Bronchial epithelial cell (primary cell): ENCODE measurements around the gene CHRDL1. TPM values are rescaled to one million over a fixed set of nuclear protein-coding genes. Genes with fewer than 3 reads are reported as not detected.

Experiments
- DNase-seq: peaks from one replicate; pipeline ENCODE4 v3.0.0-alpha.2; 2010; ENCODE audit warnings: low read depth
- FAIRE-seq: peaks from 2 replicates; lab custom pipeline; 2011; peaks lifted over from hg19 to GRCh38; lab: Jason Lieb, UNC
- H3K27me3 ChIP-seq: 2 replicates; pipeline ENCODE4 v1.5.1; 2011; ENCODE audit warnings: low read length; ENCODE audit not compliant: control insufficient read depth, insufficient read depth
- H3K36me3 ChIP-seq: 2 replicates; pipeline ENCODE4 v1.5.1; 2011; ENCODE audit warnings: low read length; ENCODE audit not compliant: control insufficient read depth, insufficient read depth
- H3K4me3 ChIP-seq: 2 replicates; pipeline ENCODE4 v1.5.1; 2011; ENCODE audit warnings: mild to moderate bottlenecking, low read depth, low read length, control low read depth
- CTCF ChIP-seq: IDR thresholded peaks from 2 replicates; pipeline ENCODE4 v1.5.1; 2011; ENCODE audit warnings: mild to moderate bottlenecking, moderate library complexity, low read length, control low read depth, inconsistent platforms; ENCODE audit not compliant: insufficient read depth, severe bottlenecking
- total RNA-seq: library from RNA; depleted of rRNA; stranded (reverse); fragments of >200 nt; gene quantifications from 2 replicates; pipeline ENCODE4 v1.2.1, GENCODE V29; 2014

Gene CHRDL1
- total RNA-seq, 1 donor from 2014 or later, result not detected

DNA sequence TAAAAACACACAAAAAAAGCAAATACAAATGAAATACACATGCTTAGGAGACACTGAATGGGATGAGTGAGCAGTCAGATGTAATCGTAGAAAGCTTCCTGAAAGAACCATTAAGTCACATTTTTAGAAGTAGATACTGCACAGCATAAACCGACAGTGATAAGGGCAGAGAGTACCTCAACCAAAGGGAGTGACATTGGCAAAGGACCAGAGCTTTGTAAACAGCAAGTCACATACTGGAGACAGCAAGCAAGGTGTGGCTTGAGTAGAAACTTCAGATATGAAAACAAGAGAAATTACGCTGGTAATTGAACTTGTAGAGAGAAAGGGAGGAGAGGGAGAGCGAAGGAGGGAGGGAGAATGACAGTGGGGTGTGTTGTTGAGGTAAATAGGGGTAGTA is 92.0 kb downstream of the CHRDL1 start:
- no peak overlapping the region for H3K4me3 ChIP-seq
- DNase-seq, result no peak
- no peaks in the 10 kb centered on the region for H3K36me3 ChIP-seq
- no peak for TF ChIP-seq CTCF
- no peaks in the 10 kb centered on the region for H3K27me3 ChIP-seq
- FAIRE-seq, result no peak

GRCh38 chrX:110699109-110699508 is 96.5 kb downstream of the CHRDL1 start:
- no peak for FAIRE-seq
- Histone ChIP-seq H3K36me3 (no peaks in the 10 kb centered on the region), H3K4me3 (no peak overlapping the region), H3K27me3 (no peaks in the 10 kb centered on the region)
- no peak for TF ChIP-seq CTCF
- peak; percentile 8 for DNase-seq

- Histone ChIP-seq H3K4me3 (no peak overlapping the region), H3K27me3 (no peaks in the 10 kb centered on the region), H3K36me3 (no peaks in the 10 kb centered on the region)
- no peak for FAIRE-seq
- no peak for DNase-seq
- TF ChIP-seq CTCF, result no peak
These were observed 96.9 kb downstream of the CHRDL1 start for GRCh38 chrX:110698696-110699095.

- no peak overlapping the region for H3K4me3 ChIP-seq
- no peaks in the 10 kb centered on the region for H3K27me3 ChIP-seq
- no peak for TF ChIP-seq CTCF
- no peak for FAIRE-seq
- DNase-seq, result no peak
- no peaks in the 10 kb centered on the region for H3K36me3 ChIP-seq
These were observed 102.8 kb downstream of the CHRDL1 start for GRCh38 chrX:110692866-110693265.

GRCh38 chrX:110691446-110691845 is 104.2 kb downstream of the CHRDL1 start:
- no peak for FAIRE-seq
- peak; percentile 18 for DNase-seq
- Histone ChIP-seq H3K36me3 (no peaks in the 10 kb centered on the region), H3K27me3 (no peaks in the 10 kb centered on the region), H3K4me3 (no peak overlapping the region)
- no peak for TF ChIP-seq CTCF

GRCh38 chrX:110684653-110685052 is 111.0 kb downstream of the CHRDL1 start:
- H3K36me3 ChIP-seq, result no peaks in the 10 kb centered on the region
- no peak for TF ChIP-seq CTCF
- no peak overlapping the region for H3K4me3 ChIP-seq
- H3K27me3 ChIP-seq, result no peaks in the 10 kb centered on the region
- FAIRE-seq, result peak; percentile 23
- peak; percentile 56 for DNase-seq
